Peyer's patch (tissue), 4 donors: ENCODE measurements around the gene POGLUT2.

Experiments used
- POLR2A ChIP-seq, 2 donors: fragments of 450-650 bp; IDR thresholded peaks; one replicate each; pipeline ENCODE4 v1.5.1; 2017; ENCODE audit warnings: antibody characterized with exemption in 2 of 2, mild to moderate bottlenecking in 2 of 2, moderate library complexity in 2 of 2
- TF ChIP-seq, protein P1 (sequence below), 6 experiments: fragments of 450-650 bp in 4 of 6; fragments of 200-600 bp in 2 of 6; sonication (generic) in 1 of 6; IDR thresholded peaks; one replicate each; pipeline ENCODE4 v1.5.1; 2017 to 2019; ENCODE audit warnings: antibody characterized with exemption in 6 of 6, mild to moderate bottlenecking in 3 of 6, moderate library complexity in 1 of 6

GRCh38 chr13:102807699-102808098, 8.9 kb upstream of the POGLUT2 start:
- TF ChIP-seq POLR2A (IDR thresholded peaks at IDR 0.05): no peak
- TF ChIP-seq, protein P1, sequence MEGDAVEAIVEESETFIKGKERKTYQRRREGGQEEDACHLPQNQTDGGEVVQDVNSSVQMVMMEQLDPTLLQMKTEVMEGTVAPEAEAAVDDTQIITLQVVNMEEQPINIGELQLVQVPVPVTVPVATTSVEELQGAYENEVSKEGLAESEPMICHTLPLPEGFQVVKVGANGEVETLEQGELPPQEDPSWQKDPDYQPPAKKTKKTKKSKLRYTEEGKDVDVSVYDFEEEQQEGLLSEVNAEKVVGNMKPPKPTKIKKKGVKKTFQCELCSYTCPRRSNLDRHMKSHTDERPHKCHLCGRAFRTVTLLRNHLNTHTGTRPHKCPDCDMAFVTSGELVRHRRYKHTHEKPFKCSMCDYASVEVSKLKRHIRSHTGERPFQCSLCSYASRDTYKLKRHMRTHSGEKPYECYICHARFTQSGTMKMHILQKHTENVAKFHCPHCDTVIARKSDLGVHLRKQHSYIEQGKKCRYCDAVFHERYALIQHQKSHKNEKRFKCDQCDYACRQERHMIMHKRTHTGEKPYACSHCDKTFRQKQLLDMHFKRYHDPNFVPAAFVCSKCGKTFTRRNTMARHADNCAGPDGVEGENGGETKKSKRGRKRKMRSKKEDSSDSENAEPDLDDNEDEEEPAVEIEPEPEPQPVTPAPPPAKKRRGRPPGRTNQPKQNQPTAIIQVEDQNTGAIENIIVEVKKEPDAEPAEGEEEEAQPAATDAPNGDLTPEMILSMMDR (IDR thresholded peaks at IDR 0.05): no peak
